Tibial nerve (tissue), 4 donors: ENCODE data around the gene NGFR.

Source experiments
- EP300 ChIP-seq, 2 donors: sonication (generic); formaldehyde crosslinking; IDR thresholded peaks; one replicate each; pipeline ENCODE4 v1.6.1; 2017; ENCODE audit warnings: antibody characterized with exemption in 2 of 2, mild to moderate bottlenecking in 1 of 2
- POLR2A ChIP-seq, 2 donors: fragments of 450-650 bp; IDR thresholded peaks; one replicate each; pipeline ENCODE4 v1.6.1; 2017; ENCODE audit warnings: antibody characterized with exemption in 2 of 2, mild to moderate bottlenecking in 2 of 2, moderate library complexity in 2 of 2
- TF ChIP-seq, protein P1 (sequence below), 5 experiments: fragments of 200-600 bp in 3 of 5; fragments of 450-650 bp in 2 of 5; sonication (generic) in 3 of 5; IDR thresholded peaks; one replicate each; pipeline ENCODE4 v1.5.1; 2016 to 2019; ENCODE audit warnings: antibody characterized with exemption in 5 of 5, mild to moderate bottlenecking in 3 of 5, moderate library complexity in 2 of 5

DNA sequence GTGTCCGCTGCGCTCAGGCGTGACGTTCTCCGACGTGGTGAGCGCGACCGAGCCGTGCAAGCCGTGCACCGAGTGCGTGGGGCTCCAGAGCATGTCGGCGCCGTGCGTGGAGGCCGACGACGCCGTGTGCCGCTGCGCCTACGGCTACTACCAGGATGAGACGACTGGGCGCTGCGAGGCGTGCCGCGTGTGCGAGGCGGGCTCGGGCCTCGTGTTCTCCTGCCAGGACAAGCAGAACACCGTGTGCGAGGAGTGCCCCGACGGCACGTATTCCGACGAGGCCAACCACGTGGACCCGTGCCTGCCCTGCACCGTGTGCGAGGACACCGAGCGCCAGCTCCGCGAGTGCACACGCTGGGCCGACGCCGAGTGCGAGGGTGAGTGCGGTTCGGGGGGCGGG is 11.2 kb downstream of the NGFR start:
- TF ChIP-seq, protein P1, sequence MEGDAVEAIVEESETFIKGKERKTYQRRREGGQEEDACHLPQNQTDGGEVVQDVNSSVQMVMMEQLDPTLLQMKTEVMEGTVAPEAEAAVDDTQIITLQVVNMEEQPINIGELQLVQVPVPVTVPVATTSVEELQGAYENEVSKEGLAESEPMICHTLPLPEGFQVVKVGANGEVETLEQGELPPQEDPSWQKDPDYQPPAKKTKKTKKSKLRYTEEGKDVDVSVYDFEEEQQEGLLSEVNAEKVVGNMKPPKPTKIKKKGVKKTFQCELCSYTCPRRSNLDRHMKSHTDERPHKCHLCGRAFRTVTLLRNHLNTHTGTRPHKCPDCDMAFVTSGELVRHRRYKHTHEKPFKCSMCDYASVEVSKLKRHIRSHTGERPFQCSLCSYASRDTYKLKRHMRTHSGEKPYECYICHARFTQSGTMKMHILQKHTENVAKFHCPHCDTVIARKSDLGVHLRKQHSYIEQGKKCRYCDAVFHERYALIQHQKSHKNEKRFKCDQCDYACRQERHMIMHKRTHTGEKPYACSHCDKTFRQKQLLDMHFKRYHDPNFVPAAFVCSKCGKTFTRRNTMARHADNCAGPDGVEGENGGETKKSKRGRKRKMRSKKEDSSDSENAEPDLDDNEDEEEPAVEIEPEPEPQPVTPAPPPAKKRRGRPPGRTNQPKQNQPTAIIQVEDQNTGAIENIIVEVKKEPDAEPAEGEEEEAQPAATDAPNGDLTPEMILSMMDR (IDR thresholded peaks at IDR 0.05), result no peak
- TF ChIP-seq EP300 (IDR thresholded peaks at IDR 0.05) (no peak), POLR2A (IDR thresholded peaks at IDR 0.05) (no peak)
